Endothelial cell of umbilical vein (primary cell): ENCODE measurements around the gene WDR13. TPM values are rescaled to one million over a fixed set of nuclear protein-coding genes. Genes with fewer than 3 reads are reported as not detected.
A peak's percentile ranks its signal among the peaks of the same experiment; 100 is the strongest.

Experiments
- BruUV-seq: library from RNA; stranded (reverse); fragments of 400-500 nt; replicated peaks from 2 replicates; lab custom pipeline; 2021; lab: Mats Ljungman, UMichigan
- CTCF ChIA-PET: fragments of 300-600, 350-600 bp; sonication (Branson Sonifier 250); formaldehyde crosslinking; loops from one replicate; lab custom pipeline; 2021; ENCODE audit warnings: antibody characterized with exemption, inconsistent platforms; lab: Charles Lee
- POLR2A ChIA-PET: fragments of 300-600, 350-600 bp; sonication (Branson Sonifier 250); formaldehyde crosslinking; loops from one replicate; lab custom pipeline; 2021; ENCODE audit warnings: antibody characterized with exemption, inconsistent platforms; lab: Charles Lee
- DNase-seq: peaks from one replicate; pipeline ENCODE4 v3.0.0-alpha.2; 2011; ENCODE audit warnings: low read depth, low spot score
- FAIRE-seq: peaks from 2 replicates; lab custom pipeline; 2011; peaks lifted over from hg19 to GRCh38; lab: Jason Lieb, UNC
- H2AFZ ChIP-seq: 2 replicates; pipeline ENCODE4 v1.6.0; 2012; ENCODE audit warnings: low read depth, low read length, control low read depth, inconsistent platforms
- H3K27ac ChIP-seq: 2 replicates; pipeline ENCODE4 v1.5.1; 2011; ENCODE audit warnings: low read depth, mild to moderate bottlenecking, control low read depth, low read length, moderate library complexity; ENCODE audit not compliant: insufficient read depth
- H3K27me3 ChIP-seq, 2 experiments: 2 replicates each; pipeline versions ENCODE4 v1.6.0 to v1.6.1; 2011; ENCODE audit warnings: low read length in 2 of 2, mixed read lengths in 1 of 2; ENCODE audit not compliant: control insufficient read depth in 2 of 2, insufficient read depth in 2 of 2
- H3K36me3 ChIP-seq, 2 experiments: 2 replicates in 1 of 2; 3 replicates in 1 of 2; pipeline ENCODE4 v1.5.1; 2011; ENCODE audit warnings: low read length in 2 of 2, mild to moderate bottlenecking in 1 of 2, moderate library complexity in 1 of 2; ENCODE audit not compliant: control insufficient read depth in 2 of 2, insufficient read depth in 2 of 2; ENCODE audit errors: extremely low read depth in 1 of 2
- H3K4me1 ChIP-seq: 3 replicates; pipeline ENCODE4 v1.5.1; 2011; ENCODE audit warnings: mild to moderate bottlenecking, low read length; ENCODE audit not compliant: control insufficient read depth, insufficient read depth; ENCODE audit errors: extremely low read depth
- H3K4me2 ChIP-seq: 2 replicates; pipeline ENCODE4 v1.6.1; 2011; ENCODE audit warnings: low read length, control low read depth, mixed read lengths; ENCODE audit not compliant: insufficient read depth
- H3K4me3 ChIP-seq, 3 experiments: fragments of 200-600 bp in 1 of 3; sonication (generic), shearing (Covaris generic) in 1 of 3; replicated peaks in 1 of 3; 2 replicates each; pipeline ENCODE4 v1.5.1; 2011 to 2016; ENCODE audit warnings: control low read depth in 3 of 3, low read length in 3 of 3, mild to moderate bottlenecking in 2 of 3, inconsistent platforms in 1 of 3, low read depth in 1 of 3, moderate library complexity in 1 of 3; ENCODE audit not compliant: insufficient read depth in 1 of 3
- H3K79me2 ChIP-seq: 2 replicates; pipeline ENCODE4 v1.6.0; 2012; ENCODE audit warnings: low read length, inconsistent platforms; ENCODE audit not compliant: control insufficient read depth, insufficient read depth
- H3K9ac ChIP-seq: replicated peaks from 2 replicates; pipeline ENCODE3; 2011; ENCODE audit warnings: low read length, control low read depth; ENCODE audit not compliant: insufficient read depth; ENCODE audit errors: extremely low read depth
- H3K9me1 ChIP-seq: replicated peaks from 3 replicates; pipeline ENCODE4 v1.6.0; 2011; ENCODE audit warnings: mild to moderate bottlenecking, low read length; ENCODE audit not compliant: control insufficient read depth, insufficient read depth; ENCODE audit errors: extremely low read depth
- H3K9me3 ChIP-seq: replicated peaks from 2 replicates; pipeline ENCODE4 v1.5.1; 2012; ENCODE audit warnings: low read length, inconsistent platforms; ENCODE audit not compliant: control insufficient read depth, insufficient read depth
- H4K20me1 ChIP-seq: replicated peaks from 2 replicates; pipeline ENCODE3; 2011; ENCODE audit warnings: mild to moderate bottlenecking, low read length; ENCODE audit not compliant: control insufficient read depth, insufficient read depth; ENCODE audit errors: extremely low read depth
- CTCF ChIP-seq, 2 donors: IDR thresholded peaks; 1 replicate in 1 of 2; 2 replicates in 1 of 2; pipeline ENCODE4 v1.5.1; 2011; ENCODE audit warnings: low read length in 2 of 2, mild to moderate bottlenecking in 2 of 2, moderate library complexity in 2 of 2, control low read depth in 1 of 2, inconsistent platforms in 1 of 2, low read depth in 1 of 2; ENCODE audit not compliant: insufficient read depth in 1 of 2; ENCODE audit errors: extremely low read depth in 1 of 2
- EZH2 ChIP-seq: IDR thresholded peaks from 2 replicates; pipeline ENCODE4 v1.6.1; 2012; ENCODE audit warnings: borderline replicate concordance, low read depth, mild to moderate bottlenecking, moderate library complexity, low read length, inconsistent platforms; ENCODE audit not compliant: severe bottlenecking
- FOS ChIP-seq: IDR thresholded peaks from 2 replicates; pipeline ENCODE4 v1.6.1; 2011; ENCODE audit warnings: mild to moderate bottlenecking, low read length, moderate library complexity, borderline replicate concordance; ENCODE audit not compliant: insufficient read depth
- GATA2 ChIP-seq: IDR thresholded peaks from 2 replicates; pipeline ENCODE4 v1.7.0; 2011; ENCODE audit warnings: low read depth, mild to moderate bottlenecking, moderate library complexity, mixed read lengths, low read length; ENCODE audit not compliant: insufficient read length, insufficient read depth
- JUN ChIP-seq: IDR thresholded peaks from 2 replicates; pipeline ENCODE4 v1.6.1; 2011; ENCODE audit warnings: borderline replicate concordance, low read depth; ENCODE audit not compliant: insufficient read length, insufficient read depth
- MYC ChIP-seq: IDR thresholded peaks from one replicate; pipeline ENCODE4 v1.6.1; 2011; ENCODE audit warnings: mild to moderate bottlenecking, low read depth, low read length
- POLR2A ChIP-seq: IDR thresholded peaks from 2 replicates; pipeline ENCODE4 v1.6.1; 2012; ENCODE audit warnings: low read depth, mild to moderate bottlenecking, control low read depth, low read length
- POLR2AphosphoS5 ChIP-seq: IDR thresholded peaks from 2 replicates; pipeline ENCODE4 v1.6.1; 2012; ENCODE audit warnings: low read depth, mild to moderate bottlenecking, control low read depth, low read length, moderate library complexity; ENCODE audit not compliant: insufficient read depth
- dilution Hi-C: fragments of 300-500 bp; cut with MboI; formaldehyde crosslinking; loops from one replicate; pipeline ENCODE4 v1.15.0; 2019; ENCODE audit warnings: low sequenced_read_pairs; ENCODE audit not compliant: extremely low pct_ligation_motif_present
- intact Hi-C: fragments of 100-400 bp; cut with micrococcal nuclease; formaldehyde crosslinking; loops from one replicate; pipeline ENCODE4 v1.10.0; 2022
- polyA plus RNA-seq, 4 experiments: library from polyadenylated mRNA; depleted of rRNA in 3 of 4; stranded (reverse) in 3 of 4; unstranded in 1 of 4; fragments of >200 nt; gene quantifications; 2 replicates each; pipeline versions ENCODE4 v1.2.1 to v1.2.3, GENCODE V29; 2011 to 2012; ENCODE audit warnings: missing spikeins in 1 of 4
- total RNA-seq: library from RNA; stranded (reverse); gene quantifications from 2 replicates; pipeline ENCODE4 v1.2.3, GENCODE V29; 2021
- TF ChIP-seq, protein P1 (sequence below): IDR thresholded peaks from 2 replicates; pipeline ENCODE4 v1.6.1; 2011; ENCODE audit not compliant: insufficient read depth, insufficient read length

The WDR13 gene
- total and polyA plus RNA-seq, 2 donors (not counting 3 experiments of a cell fraction or from before 2014, with no cell fraction given), result 85.0 to 169 TPM

GRCh38 chrX:48575642-48576041 is 21.6 kb upstream of the WDR13 start:
- POLR2A ChIA-PET, result interaction anchor here (0.8 to 1.7 kb wide), 2 partner anchors 15 to 108 kb away, joined by 3 to 7 read pairs; no protein-coding TSS in a partner anchor
- FAIRE-seq, result peak; percentile 21
- H3K27ac ChIP-seq, result peak overlapping the region; percentile 95

More at GRCh38 chrX:48575642-48576041, 21.6 kb upstream of the WDR13 start:
- H4K20me1 ChIP-seq, result no peaks in the 10 kb centered on the region
- TF ChIP-seq GATA2 (no peak), FOS (no peak), POLR2A (no peak), JUN (no peak), CTCF (IDR thresholded peaks at IDR 0.05; ENCODE audit: extremely low read depth in 1 of 2, insufficient read depth in 1 of 2, low read depth in 1 of 2, low read length in 2 of 2) (no peak), EZH2 (no peak), MYC (no peak), POLR2AphosphoS5 (no peak)
- TF ChIP-seq, protein P1, sequence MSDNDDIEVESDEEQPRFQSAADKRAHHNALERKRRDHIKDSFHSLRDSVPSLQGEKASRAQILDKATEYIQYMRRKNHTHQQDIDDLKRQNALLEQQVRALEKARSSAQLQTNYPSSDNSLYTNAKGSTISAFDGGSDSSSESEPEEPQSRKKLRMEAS, result no peak
- no peak for DNase-seq
- H3K36me3 ChIP-seq, result peaks cover 6 to 18% of the 10 kb centered on the region in 2 experiments
- no peaks in the 10 kb centered on the region for H3K27me3 ChIP-seq
- no TSS peak for BruUV-seq
- no peaks in the 10 kb centered on the region for H3K9me3 ChIP-seq
- H2AFZ ChIP-seq, result no peak overlapping the region
- H3K9ac ChIP-seq, result peak overlapping the region; percentile 98
- H3K9me1 ChIP-seq, result no peaks in the 10 kb centered on the region
- dilution Hi-C loops, result no loop called here
- intact Hi-C loops, result no loop called here
- H3K4me3 ChIP-seq, result peak overlapping the region; percentile 60 to 96 (median 75)
- peaks cover 23% of the 10 kb centered on the region for H3K79me2 ChIP-seq
- peak overlapping the region; percentile 83 for H3K4me2 ChIP-seq
- peaks cover 20% of the 10 kb centered on the region for H3K4me1 ChIP-seq
- CTCF ChIA-PET, result no interaction called here
